ENCODE data around the gene MYO1A. TPM values are rescaled to one million over a fixed set of nuclear protein-coding genes. Genes with fewer than 3 reads are reported as not detected.

MYO1A gene
- total RNA-seq, 1 donor from 2014 or later: 1.4 TPM

- H3K4me3 ChIP-seq: no peak overlapping the region
- no peaks in the 10 kb centered on the region for H3K27me3 ChIP-seq
- peaks cover 56% of the 10 kb centered on the region for H3K36me3 ChIP-seq
- no peak for TF ChIP-seq CTCF (IDR thresholded peaks at IDR 0.05)
- intact Hi-C loops (cut with DNase I): no loop called here
- no peak for DNase-seq
- ATAC-seq: no peak
- H3K27ac ChIP-seq: peak overlapping the region; percentile 9
- H3K9me3 ChIP-seq: no peaks in the 10 kb centered on the region
- H3K4me1 ChIP-seq: peaks cover 45% of the 10 kb centered on the region
These were observed 42.6 kb upstream of the MYO1A start for GRCh38 chr12:57092529-57092862.

DNA sequence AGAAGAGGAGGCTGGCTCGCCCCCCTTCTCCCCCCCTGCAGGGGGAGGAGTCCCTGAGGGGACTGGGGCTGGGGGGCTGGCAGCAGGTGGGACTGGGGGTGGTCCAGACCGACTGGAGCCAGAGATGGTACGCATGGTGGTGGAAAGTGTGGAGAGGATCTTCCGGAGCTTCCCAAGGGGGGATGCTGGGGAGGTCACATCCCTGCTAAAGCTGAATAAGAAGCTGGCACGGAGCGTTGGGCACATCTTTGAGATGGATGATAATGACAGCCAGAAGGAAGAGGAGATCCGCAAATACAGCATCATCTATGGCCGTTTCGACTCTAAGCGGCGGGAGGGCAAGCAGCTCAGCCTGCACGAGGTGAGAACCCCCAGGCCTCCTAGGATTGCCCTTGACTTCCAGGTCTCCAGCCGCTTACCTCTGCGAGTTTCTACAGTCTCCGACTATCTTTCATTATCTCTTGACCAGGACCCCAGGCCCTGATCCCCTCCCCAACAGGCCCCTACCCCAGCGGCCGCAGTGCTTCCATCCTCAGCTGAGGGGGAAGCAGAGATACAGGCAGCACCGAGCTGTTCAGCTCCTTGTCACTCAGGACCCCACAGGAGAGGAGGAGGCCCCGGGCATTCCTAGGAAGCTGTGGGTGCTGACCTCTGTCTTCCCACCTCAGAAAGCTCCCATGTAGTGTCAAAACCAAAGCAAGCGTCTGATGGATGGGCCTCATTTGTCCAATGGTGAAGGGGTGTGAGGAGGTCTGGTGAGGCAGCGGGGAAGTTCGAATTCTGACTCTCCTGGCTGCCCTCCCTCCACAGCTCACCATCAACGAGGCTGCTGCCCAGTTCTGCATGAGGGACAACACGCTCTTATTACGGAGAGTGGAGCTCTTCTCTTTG lies 42.0 kb upstream of the MYO1A start:
- no peaks in the 10 kb centered on the region for H3K9me3 ChIP-seq
- peak overlapping the region; percentile 88 for H3K4me3 ChIP-seq
- ATAC-seq: no peak
- no peaks in the 10 kb centered on the region for H3K27me3 ChIP-seq
- peak overlapping the region; percentile 87 for H3K27ac ChIP-seq
- intact Hi-C loops (cut with DNase I): no loop called here
- H3K4me1 ChIP-seq: peaks cover 45% of the 10 kb centered on the region
- peaks cover 49% of the 10 kb centered on the region for H3K36me3 ChIP-seq
- no peak for TF ChIP-seq CTCF (IDR thresholded peaks at IDR 0.05)
- no peak for DNase-seq

GRCh38 chr12:57090924-57091637 lies 41.2 kb upstream of the MYO1A start:
- no peak for TF ChIP-seq CTCF (IDR thresholded peaks at IDR 0.05)
- peaks cover 41% of the 10 kb centered on the region for H3K36me3 ChIP-seq
- no peaks in the 10 kb centered on the region for H3K27me3 ChIP-seq
- no peak for DNase-seq
- peak overlapping the region; percentile 87 for H3K27ac ChIP-seq
- no peak for ATAC-seq
- H3K4me3 ChIP-seq: peak overlapping the region; percentile 88
- intact Hi-C loops (cut with DNase I): no loop called here
- H3K4me1 ChIP-seq: peaks cover 47% of the 10 kb centered on the region
- no peaks in the 10 kb centered on the region for H3K9me3 ChIP-seq

- no peak for DNase-seq
These were observed 40.6 kb upstream of the MYO1A start for GRCh38 chr12:57090490-57090889.

More at GRCh38 chr12:57090490-57090889, 40.6 kb upstream of the MYO1A start:
- no peaks in the 10 kb centered on the region for H3K9me3 ChIP-seq
- H3K4me3 ChIP-seq: peak overlapping the region; percentile 88
- intact Hi-C loops (cut with DNase I): no loop called here
- no peak for TF ChIP-seq CTCF (IDR thresholded peaks at IDR 0.05)
- ATAC-seq: no peak
- peak overlapping the region; percentile 87 for H3K27ac ChIP-seq
- H3K27me3 ChIP-seq: no peaks in the 10 kb centered on the region
- H3K4me1 ChIP-seq: peaks cover 49% of the 10 kb centered on the region
- peaks cover 36% of the 10 kb centered on the region for H3K36me3 ChIP-seq

All from upper lobe of right lung (tissue), 1 donor.